Neural cell (in vitro differentiated cells): ENCODE results near the gene EFCAB6. TPM values are rescaled to one million over a fixed set of nuclear protein-coding genes. Genes with fewer than 3 reads are reported as not detected.

Experiments used
- H2AFZ ChIP-seq: fragments of 200-600, 300-800 bp; sonication (generic), shearing (Covaris generic); 2 replicates; pipeline ENCODE4 v1.6.0; 2014; ENCODE audit warnings: low read depth, mild to moderate bottlenecking, antibody characterized with exemption, low read length, moderate library complexity
- H3F3A ChIP-seq: fragments of 200-600 bp; shearing (Covaris generic); 2 replicates; pipeline ENCODE4 v1.6.1; 2016; ENCODE audit warnings: mild to moderate bottlenecking, moderate library complexity, mixed read lengths, antibody characterized with exemption, low read length; ENCODE audit not compliant: insufficient read depth, poor library complexity, severe bottlenecking
- H3K27ac ChIP-seq: fragments of 200-600, 300-800 bp; sonication (generic), shearing (Covaris generic); 2 replicates; pipeline ENCODE4 v1.5.1; 2014; ENCODE audit warnings: mild to moderate bottlenecking, low read length, moderate library complexity
- H3K27me3 ChIP-seq: fragments of 300-800, 200-600 bp; sonication (generic), shearing (Covaris generic); 2 replicates; pipeline ENCODE4 v1.6.0; 2014; ENCODE audit warnings: mild to moderate bottlenecking, low read depth, low read length, moderate library complexity; ENCODE audit not compliant: insufficient read depth
- H3K36me3 ChIP-seq: fragments of 300-800, 200-600 bp; sonication (generic), shearing (Covaris generic); 2 replicates; pipeline ENCODE4 v1.5.1; 2014; ENCODE audit warnings: mild to moderate bottlenecking, antibody characterized with exemption, low read length, moderate library complexity; ENCODE audit not compliant: insufficient read depth
- H3K4me2 ChIP-seq: fragments of 300-800, 200-600 bp; sonication (generic), shearing (Covaris generic); 2 replicates; pipeline ENCODE4 v1.6.0; 2014; ENCODE audit warnings: mild to moderate bottlenecking, low read length
- H3K4me3 ChIP-seq: fragments of 300-800, 200-600 bp; sonication (generic), shearing (Covaris generic); 2 replicates; pipeline ENCODE4 v1.5.1; 2014; ENCODE audit warnings: mild to moderate bottlenecking, low read length, moderate library complexity
- H3K79me2 ChIP-seq: fragments of 200-600 bp; shearing (Covaris generic); replicated peaks from 2 replicates; pipeline ENCODE4 v1.6.0; 2014; ENCODE audit warnings: mild to moderate bottlenecking, low read length, moderate library complexity; ENCODE audit not compliant: insufficient read depth
- H3K9ac ChIP-seq: fragments of 300-800, 200-600 bp; sonication (generic), shearing (Covaris generic); 2 replicates; pipeline ENCODE4 v1.6.1; 2016; ENCODE audit warnings: mild to moderate bottlenecking, low read length, mixed read lengths
- H3K9me2 ChIP-seq: fragments of 200-600 bp; shearing (Covaris generic); 2 replicates; pipeline ENCODE4 v1.6.1; 2016; ENCODE audit warnings: mild to moderate bottlenecking, low read length, mixed read lengths; ENCODE audit not compliant: insufficient read depth
- H3K9me3 ChIP-seq: fragments of 200-600, 300-800 bp; sonication (generic), shearing (Covaris generic); 2 replicates; pipeline ENCODE4 v1.6.1; 2016; ENCODE audit warnings: mild to moderate bottlenecking, mixed run types, low read length, moderate library complexity, mixed read lengths
- H4K20me1 ChIP-seq: fragments of 200-600 bp; shearing (Covaris generic); 2 replicates; pipeline ENCODE4 v1.6.1; 2016; ENCODE audit warnings: mild to moderate bottlenecking, mixed run types; ENCODE audit not compliant: insufficient read depth
- EP300 ChIP-seq: fragments of 450-650 bp; conservative IDR thresholded peaks from 2 replicates; pipeline ENCODE4 v1.6.1; 2014; ENCODE audit warnings: antibody characterized with exemption, mild to moderate bottlenecking, moderate library complexity; ENCODE audit not compliant: poor library complexity, severe bottlenecking
- EZH2 ChIP-seq: fragments of 200-600, 300-800 bp; shearing (Covaris generic), sonication (generic); IDR thresholded peaks from 2 replicates; pipeline ENCODE4 v1.6.1; 2014; ENCODE audit warnings: antibody characterized with exemption, low read length, borderline replicate concordance, mild to moderate bottlenecking; ENCODE audit not compliant: insufficient read depth, poor library complexity, severe bottlenecking
- MXI1 ChIP-seq: fragments of 450-650 bp; conservative IDR thresholded peaks from 2 replicates; pipeline ENCODE4 v1.6.1; 2014; ENCODE audit warnings: antibody characterized with exemption, mild to moderate bottlenecking; ENCODE audit not compliant: poor library complexity, severe bottlenecking
- POLR2AphosphoS5 ChIP-seq: IDR thresholded peaks from 2 replicates; pipeline ENCODE4 v1.6.1; 2012
- RAD21 ChIP-seq: fragments of 450-650 bp; conservative IDR thresholded peaks from 2 replicates; pipeline ENCODE4 v1.6.1; 2014; ENCODE audit warnings: antibody characterized with exemption, mild to moderate bottlenecking, moderate library complexity
- REST ChIP-seq: IDR thresholded peaks from 2 replicates; pipeline ENCODE4 v1.6.1; 2012; ENCODE audit warnings: borderline replicate concordance
- SMC3 ChIP-seq: fragments of 450-650 bp; conservative IDR thresholded peaks from 2 replicates; pipeline ENCODE4 v1.6.1; 2014; ENCODE audit warnings: antibody characterized with exemption, mild to moderate bottlenecking, moderate library complexity; ENCODE audit not compliant: poor library complexity
- TAF1 ChIP-seq: IDR thresholded peaks from 2 replicates; pipeline ENCODE4 v1.6.1; 2012; ENCODE audit warnings: low read depth
- polyA plus RNA-seq: library from polyadenylated mRNA; depleted of rRNA; stranded (reverse); fragments of >200 nt; gene quantifications from 2 replicates; pipeline ENCODE4 v1.2.3, GENCODE V29; 2014
- TF ChIP-seq, protein P1 (sequence below): fragments of 450-650 bp; IDR thresholded peaks from 2 replicates; pipeline ENCODE4 v1.5.1; 2014; ENCODE audit warnings: antibody characterized with exemption, mild to moderate bottlenecking, moderate library complexity; ENCODE audit not compliant: poor library complexity, severe bottlenecking

The EFCAB6 gene
- polyA plus RNA-seq, 1 donor from 2014 or later: 1.4 TPM

DNA sequence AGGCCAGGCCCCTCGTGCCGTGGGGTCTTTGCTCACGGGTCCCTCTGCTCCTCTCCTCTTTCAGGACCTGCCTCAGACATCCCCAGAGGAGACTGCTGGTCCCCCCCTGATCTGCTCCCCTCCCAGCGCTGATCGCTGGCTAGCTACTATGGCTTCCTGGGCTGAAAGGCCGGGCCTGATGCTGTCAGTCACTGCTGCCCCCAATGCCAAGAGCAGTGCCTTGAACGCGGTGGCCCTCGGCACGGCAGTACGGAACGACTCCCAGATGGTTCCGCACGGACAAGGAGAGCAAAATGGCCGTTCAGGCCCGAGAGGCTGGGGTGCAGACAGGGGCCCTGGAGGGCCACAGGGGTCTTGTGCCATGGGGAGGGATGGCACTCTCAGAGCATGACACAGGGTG, 28.7 kb upstream of the EFCAB6 start:
- TF ChIP-seq, protein P1, sequence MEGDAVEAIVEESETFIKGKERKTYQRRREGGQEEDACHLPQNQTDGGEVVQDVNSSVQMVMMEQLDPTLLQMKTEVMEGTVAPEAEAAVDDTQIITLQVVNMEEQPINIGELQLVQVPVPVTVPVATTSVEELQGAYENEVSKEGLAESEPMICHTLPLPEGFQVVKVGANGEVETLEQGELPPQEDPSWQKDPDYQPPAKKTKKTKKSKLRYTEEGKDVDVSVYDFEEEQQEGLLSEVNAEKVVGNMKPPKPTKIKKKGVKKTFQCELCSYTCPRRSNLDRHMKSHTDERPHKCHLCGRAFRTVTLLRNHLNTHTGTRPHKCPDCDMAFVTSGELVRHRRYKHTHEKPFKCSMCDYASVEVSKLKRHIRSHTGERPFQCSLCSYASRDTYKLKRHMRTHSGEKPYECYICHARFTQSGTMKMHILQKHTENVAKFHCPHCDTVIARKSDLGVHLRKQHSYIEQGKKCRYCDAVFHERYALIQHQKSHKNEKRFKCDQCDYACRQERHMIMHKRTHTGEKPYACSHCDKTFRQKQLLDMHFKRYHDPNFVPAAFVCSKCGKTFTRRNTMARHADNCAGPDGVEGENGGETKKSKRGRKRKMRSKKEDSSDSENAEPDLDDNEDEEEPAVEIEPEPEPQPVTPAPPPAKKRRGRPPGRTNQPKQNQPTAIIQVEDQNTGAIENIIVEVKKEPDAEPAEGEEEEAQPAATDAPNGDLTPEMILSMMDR: no peak
- TF ChIP-seq MXI1 (no peak), EZH2 (no peak), EP300 (no peak), SMC3 (no peak), REST (no peak), TAF1 (no peak), RAD21 (no peak), POLR2AphosphoS5 (no peak)
- Histone ChIP-seq H3K4me3 (no peak overlapping the region), H3K27ac (no peak overlapping the region), H3K9me3 (no peaks in the 10 kb centered on the region), H3F3A (no peaks in the 10 kb centered on the region), H3K36me3 (no peaks in the 10 kb centered on the region), H3K79me2 (no peaks in the 10 kb centered on the region), H3K27me3 (no peaks in the 10 kb centered on the region), H3K9ac (no peak overlapping the region), H3K9me2 (no peaks in the 10 kb centered on the region), H2AFZ (no peak overlapping the region), H4K20me1 (no peaks in the 10 kb centered on the region), H3K4me2 (no peak overlapping the region)

GRCh38 chr22:43840431-43840830, 28.3 kb upstream of the EFCAB6 start:
- no peaks in the 10 kb centered on the region for H3K36me3 ChIP-seq
- no peaks in the 10 kb centered on the region for H3K9me2 ChIP-seq
- no peaks in the 10 kb centered on the region for H4K20me1 ChIP-seq
- H3K27ac ChIP-seq: no peak overlapping the region
- H3K4me3 ChIP-seq: no peak overlapping the region
- TF ChIP-seq TAF1: no peak
- TF ChIP-seq MXI1: no peak
- TF ChIP-seq REST: no peak
- no peak for TF ChIP-seq EP300
- TF ChIP-seq, protein P1: no peak
- no peak for TF ChIP-seq SMC3
- TF ChIP-seq POLR2AphosphoS5: no peak
- no peak for TF ChIP-seq EZH2
- no peak for TF ChIP-seq RAD21
- H3K27me3 ChIP-seq: no peaks in the 10 kb centered on the region
- H2AFZ ChIP-seq: no peak overlapping the region
- no peaks in the 10 kb centered on the region for H3K79me2 ChIP-seq
- H3K4me2 ChIP-seq: no peak overlapping the region
- no peaks in the 10 kb centered on the region for H3K9me3 ChIP-seq
- H3K9ac ChIP-seq: no peak overlapping the region
- no peaks in the 10 kb centered on the region for H3F3A ChIP-seq
